ENCODE results near the gene TMEM250. TPM values are rescaled to one million over a fixed set of nuclear protein-coding genes. Genes with fewer than 3 reads are reported as not detected.

The TMEM250 gene
- total and polyA plus RNA-seq, 9 of the 15 experiments (the other 6 are each of a cell fraction or from before 2014, with no cell fraction given) = 0.32 to 44.6 (median 12.2) TPM

DNA sequence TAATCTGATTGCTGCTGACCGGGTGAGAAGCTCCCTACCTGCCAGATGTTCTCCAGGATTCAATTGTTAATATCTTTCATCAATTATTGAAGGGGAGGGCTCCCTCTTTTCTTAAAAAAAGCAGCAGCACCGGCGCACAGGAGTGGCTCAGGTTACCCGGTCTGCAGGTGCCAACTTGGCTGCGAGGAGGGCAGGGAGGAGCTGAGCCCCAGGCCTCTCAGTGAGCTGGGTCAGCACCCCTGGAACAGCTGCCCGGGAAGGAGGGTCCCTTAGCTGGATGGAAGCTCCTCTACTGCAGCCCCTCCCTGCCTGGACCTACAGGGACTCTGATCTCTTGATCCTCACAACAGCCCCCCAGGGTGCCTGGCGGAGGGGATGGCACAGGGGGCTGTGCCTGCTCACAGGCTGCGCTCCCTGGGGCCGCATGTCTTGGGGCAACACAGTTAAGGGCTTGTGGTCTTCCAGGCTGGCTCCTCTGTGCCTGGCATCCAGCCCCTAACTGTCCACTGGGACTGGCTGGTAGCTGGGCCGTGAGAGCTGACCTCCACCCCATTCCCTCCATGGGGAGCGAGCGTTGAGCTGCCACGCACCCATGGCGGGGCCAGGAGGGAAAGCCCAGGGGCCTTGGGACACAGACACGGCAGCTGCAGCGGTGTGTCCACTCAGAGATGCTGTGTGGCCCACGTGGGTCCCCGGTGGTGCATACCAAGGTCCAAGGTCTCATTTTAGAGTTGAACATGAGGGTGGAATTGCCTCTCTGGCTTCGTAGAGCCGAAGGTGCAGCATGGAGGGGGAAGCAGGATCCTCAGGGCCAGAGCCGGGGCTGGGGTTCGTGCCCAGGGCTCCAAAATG is 28.6 kb upstream of the TMEM250 start:
- no peak overlapping the region for H3K27ac ChIP-seq (ENCODE audit: extremely low read depth, low read depth, low read length)
- TF ChIP-seq THAP7 (CRISPR knock-in tag; IDR thresholded peaks at IDR 0.05) (no peak), CAMTA2 (CRISPR knock-in tag; conservative IDR thresholded peaks at IDR 0.05) (no peak), ZNF511 (CRISPR knock-in tag; IDR thresholded peaks at IDR 0.05) (no peak), SNRNP70 (optimal IDR thresholded peaks at IDR 0.05; ENCODE audit: low read depth, low read length) (no peak), MEF2A (IDR thresholded peaks at IDR 0.05; ENCODE audit: control insufficient read depth, low read depth, low read length) (no peak), ZBTB5 (IDR thresholded peaks at IDR 0.05) (no peak), XRCC4 (IDR thresholded peaks at IDR 0.05; ENCODE audit: extremely low read depth, insufficient read depth, insufficient read length) (no peak), TBL1XR1 (IDR thresholded peaks at IDR 0.05; ENCODE audit: low read length in 2 of 2) (no peak), BRD4 (IDR thresholded peaks at IDR 0.05) (no peak), SRSF1 (IDR thresholded peaks at IDR 0.05; ENCODE audit: low read depth, low read length) (no peak), ZNF444 (CRISPR knock-in tag; IDR thresholded peaks at IDR 0.05) (no peak)
- TF ChIP-seq, protein P1, sequence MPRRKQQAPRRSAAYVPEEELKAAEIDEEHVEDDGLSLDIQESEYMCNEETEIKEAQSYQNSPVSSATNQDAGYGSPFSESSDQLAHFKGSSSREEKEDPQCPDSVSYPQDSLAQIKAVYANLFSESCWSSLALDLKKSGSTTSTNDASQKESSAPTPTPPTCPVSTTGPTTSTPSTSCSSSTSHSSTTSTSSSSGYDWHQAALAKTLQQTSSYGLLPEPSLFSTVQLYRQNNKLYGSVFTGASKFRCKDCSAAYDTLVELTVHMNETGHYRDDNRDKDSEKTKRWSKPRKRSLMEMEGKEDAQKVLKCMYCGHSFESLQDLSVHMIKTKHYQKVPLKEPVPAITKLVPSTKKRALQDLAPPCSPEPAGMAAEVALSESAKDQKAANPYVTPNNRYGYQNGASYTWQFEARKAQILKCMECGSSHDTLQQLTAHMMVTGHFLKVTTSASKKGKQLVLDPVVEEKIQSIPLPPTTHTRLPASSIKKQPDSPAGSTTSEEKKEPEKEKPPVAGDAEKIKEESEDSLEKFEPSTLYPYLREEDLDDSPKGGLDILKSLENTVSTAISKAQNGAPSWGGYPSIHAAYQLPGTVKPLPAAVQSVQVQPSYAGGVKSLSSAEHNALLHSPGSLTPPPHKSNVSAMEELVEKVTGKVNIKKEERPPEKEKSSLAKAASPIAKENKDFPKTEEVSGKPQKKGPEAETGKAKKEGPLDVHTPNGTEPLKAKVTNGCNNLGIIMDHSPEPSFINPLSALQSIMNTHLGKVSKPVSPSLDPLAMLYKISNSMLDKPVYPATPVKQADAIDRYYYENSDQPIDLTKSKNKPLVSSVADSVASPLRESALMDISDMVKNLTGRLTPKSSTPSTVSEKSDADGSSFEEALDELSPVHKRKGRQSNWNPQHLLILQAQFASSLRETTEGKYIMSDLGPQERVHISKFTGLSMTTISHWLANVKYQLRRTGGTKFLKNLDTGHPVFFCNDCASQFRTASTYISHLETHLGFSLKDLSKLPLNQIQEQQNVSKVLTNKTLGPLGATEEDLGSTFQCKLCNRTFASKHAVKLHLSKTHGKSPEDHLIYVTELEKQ (CRISPR knock-in tag; IDR thresholded peaks at IDR 0.05) = no peak
- ATAC-seq (no peak), DNase-seq (ENCODE audit: extremely low read depth in 1 of 4, low spot score in 3 of 4) (no peak), FAIRE-seq (no peak)
- H3K4me2 ChIP-seq (ENCODE audit: insufficient read depth, low read length) = no peak overlapping the region
- no peaks in the 10 kb centered on the region for H3K9me3 ChIP-seq (replicated peaks; ENCODE audit: control insufficient read depth, insufficient read depth, low read depth, low read length)
- POLR2A ChIA-PET = interaction anchor here (0.6 to 0.7 kb wide), 2 partner anchors 18 to 867 kb away, joined by 4 read pairs; no protein-coding TSS in a partner anchor
- peaks cover 24 to 51% of the 10 kb centered on the region in 2 experiments; a peak in 4 of 5 replicates for H3K27me3 ChIP-seq (ENCODE audit: control insufficient read depth in 2 of 2, insufficient read depth in 2 of 2, low read length in 2 of 2)
- intact Hi-C loops (cut with micrococcal nuclease) = no loop called here
- no peaks in the 10 kb centered on the region for H3K79me2 ChIP-seq (ENCODE audit: control insufficient read depth, insufficient read depth, low read length)
- no peaks in the 10 kb centered on the region for H3K36me3 ChIP-seq (ENCODE audit: control insufficient read depth, insufficient read depth, low read length)
- WGBS (ENCODE audit: insufficient coverage, low coverage, missing lambda C conversion rate) = 5% methylated on average over 22 of the region's 22 CpGs
- H3K4me1 ChIP-seq (replicated peaks in 1 of 2; ENCODE audit: control insufficient read depth in 2 of 2, insufficient read depth in 2 of 2, low read length in 2 of 2) = peaks cover 0 to 53% of the 10 kb centered on the region in 2 experiments; a peak in 2 of 5 replicates
- peaks cover 2% of the 10 kb centered on the region for H3K9me1 ChIP-seq (ENCODE audit: control insufficient read depth, insufficient read depth, low read length)
- in situ Hi-C loops (cut with MboI) = no loop called here
- peak overlapping the region in 1 of 2 experiments; percentile 35; a peak in 2 of 4 replicates for H3K9ac ChIP-seq (ENCODE audit: insufficient read depth in 1 of 2, low read depth in 2 of 2, low read length in 2 of 2)
- BruUV-seq (replicated peaks) = no TSS peak
- no peak overlapping the region for H2AFZ ChIP-seq (ENCODE audit: low read depth, low read length)
- H4K20me1 ChIP-seq (replicated peaks; ENCODE audit: control insufficient read depth, insufficient read depth, low read length) = peaks cover 8% of the 10 kb centered on the region
- CTCF ChIA-PET (ENCODE audit: low intra/inter-chr PET ratio) = interaction anchor here (0.6 kb wide), 1 partner anchor 65 kb away, joined by 3 read pairs; no protein-coding TSS in a partner anchor
- H3K4me3 ChIP-seq = no peak overlapping the region
